Sigmoid colon (tissue), 7 donors: Measurements from ENCODE around the gene CORO1C. TPM values are rescaled to one million over a fixed set of nuclear protein-coding genes. Genes with fewer than 3 reads are reported as not detected.

ENCODE experiments used
- DNase-seq: peaks from one replicate; pipeline ENCODE4 v3.0.0-alpha.2; 2019
- H3K27ac ChIP-seq, 4 donors: fragments of 200-600 bp; sonication (generic); one replicate each; pipeline ENCODE4 v1.5.1; 2016 to 2019; ENCODE audit warnings: mild to moderate bottlenecking in 1 of 4
- H3K27me3 ChIP-seq, 3 donors: fragments of 200-600 bp; sonication (generic); one replicate each; pipeline ENCODE4 v1.5.1; 2019; ENCODE audit warnings: mild to moderate bottlenecking in 1 of 3
- H3K36me3 ChIP-seq, 4 donors: fragments of 200-600 bp; sonication (generic); one replicate each; pipeline ENCODE4 v1.5.1; 2016 to 2019
- H3K4me1 ChIP-seq, 4 donors: fragments of 200-600 bp; sonication (generic); one replicate each; pipeline ENCODE4 v1.5.1; 2017 to 2019
- H3K4me3 ChIP-seq, 4 donors: fragments of 200-600 bp; sonication (generic); one replicate each; pipeline ENCODE4 v1.5.1; 2017 to 2019; ENCODE audit warnings: mild to moderate bottlenecking in 2 of 4, moderate library complexity in 1 of 4
- H3K9me3 ChIP-seq, 4 donors: fragments of 200-600 bp in 3 of 4; sonication (generic) in 3 of 4; one replicate each; pipeline versions ENCODE4 v1.5.1 to v1.6.1; 2013 to 2019
- CTCF ChIP-seq, 4 experiments: fragments of 450-650 bp in 3 of 4; fragments of 200-600 bp in 1 of 4; IDR thresholded peaks; one replicate each; pipeline ENCODE4 v1.5.1; 2016 to 2019; ENCODE audit warnings: antibody characterized with exemption in 4 of 4, mild to moderate bottlenecking in 3 of 4, moderate library complexity in 2 of 4
- EP300 ChIP-seq, 4 donors: sonication (generic); formaldehyde crosslinking; IDR thresholded peaks; one replicate each; pipeline ENCODE4 v1.6.1; 2017; ENCODE audit warnings: antibody characterized with exemption in 4 of 4
- POLR2A ChIP-seq, 2 donors: fragments of 450-650 bp; IDR thresholded peaks; one replicate each; pipeline ENCODE4 v1.6.1; 2016; ENCODE audit warnings: antibody characterized with exemption in 2 of 2, mild to moderate bottlenecking in 2 of 2, moderate library complexity in 2 of 2
- POLR2AphosphoS5 ChIP-seq, 4 donors: sonication (generic); formaldehyde crosslinking; IDR thresholded peaks; one replicate each; pipeline ENCODE4 v1.6.1; 2017; ENCODE audit warnings: antibody characterized with exemption in 4 of 4
- WGBS, 2 donors: extraction: QIAGEN DNeasy Blood & Tissue Kit; methylation state at CpG; one replicate each; pipeline ENCODE4 v1.1.7; 2013; 5-methylcytosine and 5-hydroxymethylcytosine counted together
- intact Hi-C: fragments of 100-400 bp; cut with DNase I; formaldehyde crosslinking; loops from one replicate; pipeline ENCODE4 v1.15.1; 2023
- polyA plus RNA-seq, 3 donors: library from polyadenylated mRNA; stranded (reverse); fragments of 200-250 nt; gene quantifications; one replicate each; pipeline ENCODE4 v1.2.3, GENCODE V29; 2013
- total RNA-seq, 4 donors: library from RNA; depleted of rRNA; stranded (reverse); fragments of >200 nt; gene quantifications; one replicate each; pipeline ENCODE4 v1.1.0, GENCODE V29; 2016
- donor health status: healthy with polysubstance abuse.
- donor health status: Bipolar disorder and iron deficiency.
- donor health status: healthy.

CORO1C gene
- total and polyA plus RNA-seq, 7 donors, result 38.4 to 569 (median 247) TPM

DNA sequence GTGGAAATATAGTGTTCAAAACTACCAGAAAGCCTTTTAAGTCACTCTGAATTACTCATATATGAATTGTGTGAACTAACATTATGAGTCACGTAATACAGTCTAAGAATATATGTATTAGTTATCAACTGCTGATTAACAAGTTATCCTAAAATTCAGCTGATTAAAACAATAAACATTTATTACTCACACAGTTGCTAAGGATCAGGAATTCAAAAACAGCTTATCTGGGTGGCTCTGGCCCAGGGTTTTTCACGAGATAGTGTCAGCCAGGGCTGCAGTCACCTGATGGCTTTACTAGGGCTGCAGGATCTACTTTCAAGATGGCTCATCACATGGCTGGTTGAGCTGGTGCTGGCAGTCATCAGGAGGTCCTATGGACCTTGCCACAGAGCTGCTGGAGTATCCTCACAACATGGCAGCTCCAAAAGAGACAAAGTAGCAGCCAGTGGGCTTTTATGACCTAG, 36.5 kb downstream of the CORO1C start:
- peaks cover 6 to 16% (median 10%) of the 10 kb centered on the region in 4 donors for H3K36me3 ChIP-seq
- WGBS, 2 donors, result 73 to 81% methylated on average over 2 of the region's 2 CpGs
- no peaks in the 10 kb centered on the region for H3K9me3 ChIP-seq
- DNase-seq, result no peak
- no peak for TF ChIP-seq POLR2AphosphoS5 (IDR thresholded peaks at IDR 0.05)
- TF ChIP-seq CTCF (IDR thresholded peaks at IDR 0.05), result no peak
- peaks cover 0 to 94% (median 88%) of the 10 kb centered on the region in 4 donors for H3K4me1 ChIP-seq
- no peaks in the 10 kb centered on the region for H3K27me3 ChIP-seq
- no peak overlapping the region for H3K4me3 ChIP-seq
- H3K27ac ChIP-seq, result peak overlapping the region; percentile 95 to 100 (median 98)
- intact Hi-C loops, result no loop called here

DNA sequence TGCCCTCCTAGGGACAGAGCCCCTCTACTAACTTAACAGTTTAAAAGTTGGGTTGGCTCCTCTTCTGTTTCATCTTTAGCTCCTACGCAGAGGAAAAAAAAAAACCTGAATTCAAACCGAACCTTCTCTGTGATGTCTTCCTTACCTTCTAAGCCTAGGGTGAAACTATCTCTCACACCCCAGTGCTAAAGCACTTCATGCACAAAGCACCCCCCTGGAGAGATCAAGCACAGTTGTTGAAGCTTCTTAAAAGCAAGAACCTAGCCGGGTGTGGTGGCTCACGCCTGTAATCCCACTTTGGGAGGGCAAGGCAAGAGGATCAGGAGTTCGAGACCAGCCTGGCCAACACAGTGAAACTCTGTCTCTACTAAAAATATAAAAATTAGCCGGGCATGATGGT, 37.6 kb downstream of the CORO1C start:
- no peak overlapping the region for H3K4me3 ChIP-seq
- H3K27ac ChIP-seq, result peak overlapping the region; percentile 95 to 100 (median 98)
- WGBS, 2 donors, result 89 to 92% methylated on average over 6 of the region's 6 CpGs
- TF ChIP-seq CTCF (IDR thresholded peaks at IDR 0.05) (no peak), EP300 (IDR thresholded peaks at IDR 0.05) (no peak), POLR2A (IDR thresholded peaks at IDR 0.05) (no peak), POLR2AphosphoS5 (IDR thresholded peaks at IDR 0.05) (no peak)
- DNase-seq, result no peak
- intact Hi-C loops, result no loop called here
- peaks cover 0 to 6% (median 5%) of the 10 kb centered on the region in 4 donors for H3K36me3 ChIP-seq
- peaks cover 0 to 94% (median 91%) of the 10 kb centered on the region in 4 donors for H3K4me1 ChIP-seq
- H3K9me3 ChIP-seq, result no peaks in the 10 kb centered on the region
- H3K27me3 ChIP-seq, result no peaks in the 10 kb centered on the region

GRCh38 chr12:108693186-108693730, 38.1 kb downstream of the CORO1C start:
- no peak for DNase-seq
- Histone ChIP-seq H3K4me3 (no peak overlapping the region), H3K27ac (peak overlapping the region; percentile 95 to 100 (median 98)), H3K9me3 (no peaks in the 10 kb centered on the region), H3K4me1 (peaks cover 0 to 96% (median 93%) of the 10 kb centered on the region in 4 donors), H3K27me3 (no peaks in the 10 kb centered on the region), H3K36me3 (peaks cover 0 to 3% (median under 1%) of the 10 kb centered on the region in 4 donors)
- no peak for TF ChIP-seq EP300 (IDR thresholded peaks at IDR 0.05)
- no peak for TF ChIP-seq POLR2A (IDR thresholded peaks at IDR 0.05)
- no peak for TF ChIP-seq CTCF (IDR thresholded peaks at IDR 0.05)
- TF ChIP-seq POLR2AphosphoS5 (IDR thresholded peaks at IDR 0.05), result no peak
- WGBS, 2 donors, result 88 to 89% methylated on average over 6 of the region's 6 CpGs
- intact Hi-C loops, result no loop called here

GRCh38 chr12:108691998-108692808, 39.1 kb downstream of the CORO1C start:
- TF ChIP-seq CTCF (IDR thresholded peaks at IDR 0.05) (no peak), POLR2A (IDR thresholded peaks at IDR 0.05) (no peak), POLR2AphosphoS5 (IDR thresholded peaks at IDR 0.05) (peak in 1 of 4 donors; percentile 40)
- peaks cover 0 to 95% (median 90%) of the 10 kb centered on the region in 4 donors for H3K4me1 ChIP-seq
- H3K27ac ChIP-seq, result peak overlapping the region; percentile 95 to 100 (median 98)
- H3K9me3 ChIP-seq, result no peaks in the 10 kb centered on the region
- intact Hi-C loops, result loop anchor here (2.0 kb wide), 1 partner anchor 39 kb away; the partner anchor contains the start of gene CORO1C
- peak; percentile 76 for DNase-seq
- H3K27me3 ChIP-seq, result no peaks in the 10 kb centered on the region
- H3K4me3 ChIP-seq, result peak overlapping the region in 1 of 4 donors; percentile 3
- 32 to 34% methylated on average over 9 of the region's 9 CpGs for WGBS, 2 donors
- no peaks in the 10 kb centered on the region for H3K36me3 ChIP-seq
